HFF-Myc (cell line): ENCODE data around the gene FAM78A.
"Not testable (repeated sequence)": the region's sequence is repeated elsewhere in the genome, so short reads cannot be mapped to it uniquely, and the experiment has no call there.

Experiments used
- DNase-seq: peaks from one replicate; pipeline ENCODE4 v3.0.0-alpha.2; 2011; ENCODE audit warnings: low read depth; ENCODE audit errors: extremely low read depth
- H3K4me3 ChIP-seq: replicated peaks from 2 replicates; pipeline ENCODE4 v1.5.1; 2011; ENCODE audit warnings: low read depth, mild to moderate bottlenecking, control low read depth, low read length
- TF ChIP-seq, protein P1 (sequence below): IDR thresholded peaks from 2 replicates; pipeline ENCODE4 v1.5.1; 2012; ENCODE audit warnings: mild to moderate bottlenecking, low read depth, low read length, control low read depth; ENCODE audit errors: missing control alignments

FAM78A gene

DNA sequence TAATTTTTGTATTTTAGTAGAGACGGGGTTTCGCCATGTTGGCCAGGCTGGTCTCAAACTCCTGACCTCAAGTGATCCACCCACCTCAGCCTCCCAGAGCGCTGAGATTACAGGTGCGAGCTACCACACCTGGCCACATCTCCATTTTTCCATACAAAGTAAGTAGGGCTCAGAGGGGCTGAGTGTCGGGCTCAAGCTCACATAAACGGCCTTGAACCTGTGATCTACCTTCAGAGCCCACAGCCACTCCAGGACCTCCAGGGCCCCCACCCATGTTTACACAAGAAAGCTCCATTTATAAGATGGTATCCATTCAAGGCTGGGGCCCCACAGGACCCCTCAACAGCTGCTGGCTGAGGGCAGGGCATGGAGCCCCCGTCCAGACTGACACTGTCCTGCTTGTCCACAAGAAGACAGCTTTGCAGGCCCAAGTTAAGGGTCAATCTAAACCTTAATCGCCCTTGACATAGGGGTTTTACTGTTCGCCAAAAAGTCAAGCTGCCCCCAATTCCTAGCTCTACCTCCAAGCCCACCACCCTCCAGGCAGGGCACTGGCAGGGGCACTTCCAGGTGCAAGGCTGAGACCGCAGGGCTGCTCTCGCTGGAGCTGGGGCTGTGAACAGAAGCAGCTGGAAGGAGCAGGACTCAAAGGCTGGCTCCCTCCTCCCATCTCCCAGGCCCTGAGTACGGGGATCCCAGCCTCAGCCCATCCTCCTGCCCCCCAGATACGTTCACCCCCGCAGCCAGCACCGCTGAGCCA lies 18.9 kb downstream of the FAM78A start:
- no peak for DNase-seq
- no peak overlapping the region for H3K4me3 ChIP-seq
- TF ChIP-seq, protein P1, sequence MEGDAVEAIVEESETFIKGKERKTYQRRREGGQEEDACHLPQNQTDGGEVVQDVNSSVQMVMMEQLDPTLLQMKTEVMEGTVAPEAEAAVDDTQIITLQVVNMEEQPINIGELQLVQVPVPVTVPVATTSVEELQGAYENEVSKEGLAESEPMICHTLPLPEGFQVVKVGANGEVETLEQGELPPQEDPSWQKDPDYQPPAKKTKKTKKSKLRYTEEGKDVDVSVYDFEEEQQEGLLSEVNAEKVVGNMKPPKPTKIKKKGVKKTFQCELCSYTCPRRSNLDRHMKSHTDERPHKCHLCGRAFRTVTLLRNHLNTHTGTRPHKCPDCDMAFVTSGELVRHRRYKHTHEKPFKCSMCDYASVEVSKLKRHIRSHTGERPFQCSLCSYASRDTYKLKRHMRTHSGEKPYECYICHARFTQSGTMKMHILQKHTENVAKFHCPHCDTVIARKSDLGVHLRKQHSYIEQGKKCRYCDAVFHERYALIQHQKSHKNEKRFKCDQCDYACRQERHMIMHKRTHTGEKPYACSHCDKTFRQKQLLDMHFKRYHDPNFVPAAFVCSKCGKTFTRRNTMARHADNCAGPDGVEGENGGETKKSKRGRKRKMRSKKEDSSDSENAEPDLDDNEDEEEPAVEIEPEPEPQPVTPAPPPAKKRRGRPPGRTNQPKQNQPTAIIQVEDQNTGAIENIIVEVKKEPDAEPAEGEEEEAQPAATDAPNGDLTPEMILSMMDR: no peak

- H3K4me3 ChIP-seq: no peak overlapping the region
- TF ChIP-seq, protein P1: no peak
- DNase-seq: no peak
Measured at GRCh38 chr9:131255676-131256197, 20.6 kb downstream of the FAM78A start.

DNA sequence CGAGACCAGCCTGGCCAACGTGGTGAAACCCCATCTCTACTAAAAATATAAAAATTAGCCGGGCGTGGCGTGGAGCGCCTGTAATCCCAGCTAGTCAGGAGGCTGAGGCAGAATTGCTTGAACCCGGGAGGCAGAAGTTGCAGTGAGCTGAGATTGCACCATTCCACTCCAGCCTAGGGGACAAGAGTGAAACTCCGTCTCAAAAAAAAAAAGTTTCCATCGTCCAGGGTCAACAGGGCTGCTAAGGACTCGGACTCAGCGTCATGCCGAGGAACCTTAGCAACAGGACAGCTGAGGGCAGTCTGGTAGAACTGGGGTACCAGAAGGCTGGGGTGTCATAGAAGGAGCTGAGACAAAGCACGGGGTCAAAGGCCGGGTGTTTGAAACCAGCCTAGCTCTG lies 21.7 kb downstream of the FAM78A start:
- TF ChIP-seq, protein P1: no peak
- no peak overlapping the region for H3K4me3 ChIP-seq
- DNase-seq: no peak

GRCh38 chr9:131253891-131254491 lies 22.3 kb downstream of the FAM78A start:
- TF ChIP-seq, protein P1: no peak
- H3K4me3 ChIP-seq: no peak overlapping the region
- DNase-seq: no peak

DNA sequence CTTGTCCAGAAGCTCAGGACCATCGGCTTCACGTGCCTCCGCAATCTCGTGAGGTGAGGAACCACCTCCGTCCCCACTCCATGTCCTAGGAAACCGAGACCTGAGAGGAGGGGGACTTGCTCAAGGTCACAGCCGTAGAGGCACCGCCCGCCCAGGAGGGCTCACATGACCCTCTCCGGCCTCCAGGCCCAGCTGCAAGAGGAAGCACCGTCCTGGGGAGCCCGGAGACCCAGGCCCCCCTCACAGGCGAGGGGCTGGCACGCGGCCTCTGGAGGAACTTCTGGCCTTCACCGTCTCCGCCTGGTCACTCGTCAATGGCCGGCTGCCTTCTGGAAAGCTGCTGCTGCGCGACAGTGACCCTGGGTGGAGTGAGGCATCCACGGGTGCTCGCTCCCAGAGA lies 24.2 kb downstream of the FAM78A start:
- H3K4me3 ChIP-seq: no peak overlapping the region
- no peak for DNase-seq
- TF ChIP-seq, protein P1: no peak

DNA sequence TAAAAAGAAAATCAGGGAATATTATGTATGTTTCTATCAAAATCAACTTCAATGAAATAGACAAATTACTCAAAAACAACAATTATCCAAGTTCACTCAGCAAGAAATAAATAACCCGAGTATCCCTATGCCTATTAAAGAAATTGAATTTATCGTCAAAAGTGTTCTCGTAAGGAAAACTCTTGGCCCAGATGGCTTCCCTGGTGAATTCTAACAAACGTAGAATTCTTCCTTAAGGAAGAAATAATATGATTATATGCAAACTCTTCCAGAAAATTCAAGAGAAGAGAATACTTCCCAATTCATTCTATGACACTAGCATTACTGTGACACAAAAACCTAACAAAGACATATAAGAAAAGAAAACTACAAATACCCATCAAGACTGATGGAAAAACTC lies 29.7 kb downstream of the FAM78A start:
- no peak for DNase-seq
- TF ChIP-seq, protein P1: no peak
- H3K4me3 ChIP-seq: no peak overlapping the region

DNA sequence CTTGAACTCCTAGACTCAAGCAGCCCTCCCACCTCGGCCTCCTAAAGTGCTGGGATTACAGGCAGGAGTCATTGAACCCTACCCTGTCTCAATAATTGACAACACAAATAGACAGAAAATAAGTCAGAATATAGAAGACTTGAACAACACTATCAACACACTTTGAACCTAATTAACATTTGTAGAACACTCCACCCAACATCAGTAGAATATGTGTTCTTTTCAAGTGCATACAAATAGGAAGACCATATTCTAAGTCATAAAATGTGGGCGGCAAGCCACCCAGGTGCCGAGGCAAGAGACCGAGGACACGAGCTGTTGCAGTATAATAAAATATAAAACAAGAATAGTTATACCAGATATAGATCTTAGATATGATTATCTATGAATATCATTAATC lies 32.0 kb downstream of the FAM78A start:
- not testable (repeated sequence) for DNase-seq, H3K4me3 ChIP-seq
